SKM-1 treated with dmso at 0.1 percent for 144 hours (cell line): ENCODE results near the gene DLG2.
A peak's percentile ranks its signal among the peaks of the same experiment; 100 is the strongest.

Experiments
- DNase-seq: peaks from one replicate; lab custom pipeline; 2025; ENCODE audit not compliant: unreplicated experiment; lab: John Stamatoyannopoulos, UW

Gene DLG2

DNA sequence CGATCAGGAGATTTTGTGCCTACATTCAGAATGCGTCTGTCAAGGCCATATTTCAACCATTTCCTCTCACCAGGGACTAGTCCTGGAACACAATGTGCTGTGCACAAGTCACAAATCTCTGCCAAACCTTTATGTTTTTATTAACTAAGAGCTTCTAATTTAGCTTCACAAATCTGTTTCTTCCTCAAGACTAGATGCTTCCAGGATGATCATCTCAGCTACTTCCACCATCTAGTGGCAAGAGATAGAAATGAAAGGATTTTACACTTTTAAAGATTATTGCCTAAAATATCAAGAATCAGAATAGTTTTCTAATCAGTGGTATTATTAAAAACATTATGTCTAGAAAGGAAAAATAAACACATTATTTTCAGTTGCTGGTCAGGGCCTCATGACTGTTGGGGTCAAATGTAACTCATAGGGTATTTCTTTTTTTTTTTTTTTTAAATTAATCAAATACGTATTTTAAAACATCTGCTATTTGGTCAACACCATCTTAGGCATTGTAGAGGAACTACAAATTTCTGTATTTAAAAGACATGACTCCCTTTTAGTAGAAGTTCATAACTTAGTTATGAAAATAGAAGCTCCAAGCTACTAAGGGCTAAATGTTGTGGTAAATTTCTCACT lies 1102.6 kb downstream of the DLG2 start:
- no peak for DNase-seq

DNA sequence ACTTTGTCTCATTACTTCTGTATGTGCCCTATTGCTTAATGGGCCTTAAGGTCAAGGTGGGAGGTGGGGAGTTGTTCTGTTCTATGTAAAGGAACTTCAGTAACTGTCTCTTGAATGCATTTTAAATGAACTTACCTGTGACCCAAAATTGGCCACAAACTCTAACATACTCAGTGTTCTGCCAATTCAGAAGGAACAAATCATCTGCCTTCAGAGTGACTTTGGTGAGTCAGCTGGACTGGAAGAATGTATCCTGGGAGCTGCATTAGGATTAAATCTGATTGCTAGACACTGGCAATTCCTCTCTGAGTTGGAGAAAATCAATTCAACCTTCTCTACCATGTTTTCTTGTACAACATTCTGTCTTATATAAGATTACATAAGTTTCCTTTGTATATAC lies 1104.8 kb downstream of the DLG2 start:
- DNase-seq: no peak

DNA sequence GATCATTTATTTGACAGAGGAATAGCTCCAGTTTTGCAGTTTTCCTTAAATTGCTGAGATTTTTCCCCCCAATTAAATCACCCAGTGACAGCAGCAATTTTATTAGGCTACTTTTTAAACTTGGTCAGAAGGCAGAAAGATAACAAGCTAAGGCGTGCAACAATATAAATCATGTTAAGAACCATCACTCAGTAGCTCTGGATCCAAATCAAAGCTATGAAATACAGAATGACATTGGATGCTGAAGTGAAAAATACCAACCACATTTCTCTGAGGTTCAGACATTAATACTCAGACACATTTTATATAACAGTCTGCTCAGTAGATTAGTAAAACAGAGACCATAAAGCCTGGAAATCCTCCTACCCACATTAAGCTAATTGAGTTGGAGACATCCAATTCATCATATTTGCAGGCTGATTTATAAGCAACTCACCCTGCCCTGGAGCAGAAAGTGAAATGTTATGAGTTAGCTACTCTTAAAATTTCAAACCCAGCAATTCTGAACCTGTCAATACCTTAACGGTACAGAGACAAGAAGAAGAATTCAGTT lies 1108.4 kb downstream of the DLG2 start:
- no peak for DNase-seq

DNA sequence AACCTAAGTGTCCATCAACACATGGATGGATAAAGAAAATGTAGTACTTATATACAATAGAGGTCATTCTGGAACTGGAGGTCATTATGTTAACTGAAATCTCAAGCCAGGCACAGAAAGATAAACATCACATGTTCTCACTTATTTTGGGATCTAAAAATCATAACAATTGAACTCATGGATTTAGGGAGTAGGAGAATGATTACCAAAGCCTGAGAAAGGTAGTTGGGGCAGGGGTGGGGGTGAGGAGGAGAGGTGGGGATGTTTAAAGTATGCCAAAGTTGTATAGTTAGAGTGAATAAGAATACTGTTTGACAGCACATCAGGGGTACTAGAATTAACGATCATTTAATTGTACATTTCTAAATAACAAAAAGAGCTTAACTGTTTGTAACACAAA lies 1112.7 kb downstream of the DLG2 start:
- DNase-seq: no peak

DNA sequence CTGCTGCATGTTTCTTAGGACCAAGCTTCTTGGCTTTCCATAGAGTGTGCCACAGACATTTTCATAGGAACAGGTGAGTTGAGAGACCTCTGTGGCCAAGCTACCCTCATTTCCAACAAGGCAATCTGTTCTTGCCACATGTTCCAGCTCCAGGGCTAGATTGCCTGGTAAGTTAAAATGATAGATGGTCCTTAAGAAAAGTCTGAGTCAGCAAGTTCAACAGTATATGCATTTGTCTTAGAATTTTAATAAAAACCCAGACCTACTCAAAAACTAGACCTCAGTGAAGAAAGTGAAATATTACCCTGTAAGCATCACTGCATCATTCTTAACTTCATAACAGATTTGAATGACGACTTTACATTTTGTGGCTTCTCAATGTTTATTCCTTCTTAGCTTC lies 1123.6 kb downstream of the DLG2 start:
- DNase-seq: no peak

DNA sequence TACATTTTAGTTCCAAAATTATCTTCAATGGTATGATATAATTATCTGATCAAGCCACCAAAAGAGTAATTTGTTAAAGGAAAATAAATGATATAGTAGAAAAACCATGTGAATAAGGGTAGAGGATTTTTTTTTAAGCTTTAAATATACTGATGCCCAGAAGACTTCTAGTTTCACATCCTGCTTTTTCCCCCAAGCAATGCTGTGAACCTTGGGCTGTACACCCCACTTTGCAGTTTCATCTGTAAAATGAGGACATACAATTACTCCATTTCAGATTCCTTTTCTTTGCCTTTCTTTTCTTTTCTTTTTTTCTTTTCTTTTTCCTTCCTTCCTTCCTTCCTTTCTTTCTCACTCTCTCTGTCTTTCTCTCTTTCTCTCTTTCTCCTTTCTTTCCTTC lies 1125.4 kb downstream of the DLG2 start:
- peak; percentile 31 for DNase-seq

DNA sequence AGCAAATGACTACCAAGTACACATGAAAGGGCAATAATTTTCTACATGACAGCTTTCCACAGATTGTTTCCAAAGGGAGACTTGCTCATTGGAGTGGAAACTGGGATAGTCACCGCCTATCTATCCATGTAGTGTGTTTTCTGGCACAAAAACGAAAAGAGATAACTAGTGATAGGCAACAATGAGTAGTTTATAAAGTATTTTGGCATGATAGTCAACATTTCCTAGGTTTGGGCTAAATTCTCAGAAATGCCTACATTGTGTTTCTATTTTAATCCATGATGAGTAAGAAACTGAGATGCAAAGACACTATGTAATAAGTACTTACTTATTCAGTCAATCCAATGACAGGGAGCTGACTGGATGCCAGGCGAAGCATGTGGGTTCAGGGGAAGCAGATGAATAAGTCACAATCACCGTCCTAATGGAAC lies 1129.1 kb downstream of the DLG2 start:
- no peak for DNase-seq

DNA sequence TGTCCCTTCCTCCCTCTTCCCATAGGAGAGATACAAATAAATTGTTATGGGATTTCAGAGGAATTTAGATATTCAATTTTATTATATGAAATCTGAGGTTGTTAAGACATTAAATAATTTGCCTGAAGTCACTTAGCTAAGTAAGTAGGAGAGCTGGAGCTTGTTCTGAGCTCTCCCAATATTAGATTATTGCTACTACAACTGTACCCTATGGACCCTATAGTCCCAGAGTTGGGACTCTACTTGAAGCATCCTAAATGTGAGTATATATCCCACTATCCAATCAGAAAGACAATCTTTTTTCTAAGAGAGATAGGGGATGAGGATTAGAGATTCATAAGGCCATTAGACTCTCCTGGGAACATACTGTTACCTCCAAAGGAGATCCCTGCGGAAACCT lies 1130.0 kb downstream of the DLG2 start:
- DNase-seq: no peak

DNA sequence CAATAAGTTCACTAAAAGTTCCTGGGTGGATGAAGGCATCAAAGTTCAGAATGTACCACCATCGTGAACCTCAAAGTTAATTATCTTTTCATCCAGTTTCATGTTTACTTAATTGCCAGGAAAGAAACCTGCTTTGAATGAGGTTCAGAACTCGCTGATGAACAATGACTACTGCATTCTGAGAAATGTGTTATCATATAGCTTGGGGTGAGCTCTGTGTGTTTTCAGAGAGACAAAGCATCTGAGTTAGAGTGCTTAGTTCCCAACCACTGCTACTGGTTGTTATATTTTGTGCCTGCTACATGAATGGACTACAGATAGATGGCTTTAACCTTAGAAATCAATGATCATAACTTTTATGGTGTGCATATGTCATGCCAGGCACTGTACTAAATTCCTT lies 1131.0 kb downstream of the DLG2 start:
- no peak for DNase-seq

DNA sequence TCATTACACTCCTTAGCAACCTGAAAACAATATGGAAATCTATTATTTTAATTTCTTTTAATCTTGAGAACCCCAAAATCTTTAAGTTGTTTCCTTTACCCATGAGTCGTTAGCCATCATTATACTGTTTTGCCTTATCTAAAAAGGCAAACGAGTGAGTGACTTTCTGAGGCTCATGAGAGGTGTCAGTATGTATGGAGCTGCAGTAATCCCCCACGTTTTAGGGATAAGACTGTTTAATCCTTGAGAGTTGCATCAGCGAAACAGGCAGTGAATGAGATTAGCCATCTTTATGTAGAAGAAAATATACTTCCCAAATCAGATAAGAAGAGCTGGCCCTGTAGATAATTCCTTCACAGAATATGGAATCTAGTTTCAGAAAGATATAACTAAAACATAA lies 1147.0 kb downstream of the DLG2 start:
- DNase-seq: no peak

DNA sequence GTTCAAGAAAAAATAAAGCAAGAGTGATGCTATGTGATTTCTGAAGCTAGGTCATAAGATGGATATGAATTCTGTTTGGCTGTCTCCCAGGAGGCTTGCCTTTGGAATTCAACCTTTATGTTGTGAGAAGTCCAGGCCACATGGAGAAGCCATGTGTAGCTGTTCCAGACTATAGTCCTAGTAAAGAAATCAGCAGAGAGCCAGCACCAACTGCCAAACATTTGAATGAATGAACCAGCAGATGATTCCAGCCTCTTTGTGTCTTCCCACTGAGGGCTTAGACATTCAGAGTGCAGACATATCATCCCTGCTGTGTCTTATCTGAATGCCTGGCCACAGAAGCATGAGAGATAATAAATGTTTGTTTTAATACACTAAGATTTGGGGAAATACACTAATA lies 1150.6 kb downstream of the DLG2 start:
- DNase-seq: no peak

DNA sequence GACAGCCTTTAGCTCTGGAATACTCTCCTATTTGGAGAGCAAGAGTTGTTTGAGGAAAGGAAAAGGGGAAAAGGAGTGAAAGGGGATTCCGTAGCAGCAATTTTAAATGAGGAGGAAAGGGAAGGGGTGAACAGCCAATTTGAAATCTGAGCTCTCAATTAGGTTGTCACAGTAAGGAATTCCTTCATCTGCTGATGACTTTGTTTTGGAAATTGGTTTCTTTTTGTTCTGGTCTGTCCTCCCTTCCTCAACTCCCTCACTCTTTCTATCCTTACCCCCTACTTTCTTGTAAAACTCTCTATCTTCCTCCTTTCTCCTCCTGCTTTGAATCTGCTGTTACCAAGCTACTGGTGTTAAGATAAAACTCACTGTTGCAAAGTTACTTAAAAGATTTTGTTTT lies 1155.6 kb downstream of the DLG2 start:
- no peak for DNase-seq

DNA sequence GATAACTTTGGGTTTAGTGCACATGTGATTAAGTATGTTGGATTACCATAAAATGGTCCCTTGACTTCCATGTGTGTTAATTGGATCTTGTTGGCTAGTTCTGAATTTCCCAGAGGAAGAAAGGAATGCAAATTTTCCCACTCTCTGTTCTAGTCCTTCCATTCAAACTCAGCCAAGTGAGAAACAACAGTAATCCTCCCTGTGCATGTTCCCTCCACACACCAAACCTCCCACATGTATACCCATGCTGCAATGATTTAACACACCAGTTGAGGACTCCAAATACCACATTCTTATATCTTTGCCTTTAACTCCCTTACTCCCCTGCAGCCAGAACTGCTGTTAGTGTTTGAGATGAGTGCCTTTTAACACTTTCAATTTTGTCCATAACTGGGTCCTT lies 1158.9 kb downstream of the DLG2 start:
- no peak for DNase-seq

DNA sequence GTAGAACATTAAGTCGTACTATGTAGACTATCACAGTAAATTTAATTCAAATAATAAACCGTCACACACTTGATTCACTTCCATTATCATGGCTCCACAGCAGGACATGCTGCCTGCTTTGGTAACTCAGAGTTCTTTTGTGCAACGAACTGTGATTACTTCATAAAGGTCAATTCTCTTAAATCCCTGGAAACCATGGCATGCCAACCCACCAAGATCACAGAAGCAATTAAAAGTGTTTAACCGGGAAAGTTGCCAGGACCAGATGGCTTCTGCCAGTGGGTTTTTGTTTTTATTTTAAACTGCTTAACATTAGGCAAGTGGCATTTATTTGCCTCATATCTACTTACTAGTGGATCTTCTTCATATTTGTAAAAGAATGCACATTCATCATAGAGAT lies 1162.1 kb downstream of the DLG2 start:
- no peak for DNase-seq

DNA sequence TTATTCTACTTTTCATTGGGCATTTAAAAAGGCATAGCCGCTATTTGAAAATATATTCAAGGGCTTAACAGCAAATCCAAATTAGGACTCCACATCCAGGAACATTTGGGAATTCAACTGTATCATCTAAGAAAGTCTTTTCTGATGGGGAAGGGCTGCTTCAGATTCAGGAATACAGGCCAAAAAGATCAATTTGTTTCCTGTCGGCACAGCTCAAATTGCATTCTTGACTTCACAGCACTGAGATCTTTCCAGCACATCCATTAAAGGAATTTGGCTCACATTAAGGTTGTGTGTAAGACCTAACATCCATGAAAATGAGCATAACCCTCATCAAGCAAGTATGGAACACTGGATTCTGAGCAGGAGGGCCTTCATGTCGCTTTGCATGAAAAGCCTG lies 1171.5 kb downstream of the DLG2 start:
- DNase-seq: no peak

DNA sequence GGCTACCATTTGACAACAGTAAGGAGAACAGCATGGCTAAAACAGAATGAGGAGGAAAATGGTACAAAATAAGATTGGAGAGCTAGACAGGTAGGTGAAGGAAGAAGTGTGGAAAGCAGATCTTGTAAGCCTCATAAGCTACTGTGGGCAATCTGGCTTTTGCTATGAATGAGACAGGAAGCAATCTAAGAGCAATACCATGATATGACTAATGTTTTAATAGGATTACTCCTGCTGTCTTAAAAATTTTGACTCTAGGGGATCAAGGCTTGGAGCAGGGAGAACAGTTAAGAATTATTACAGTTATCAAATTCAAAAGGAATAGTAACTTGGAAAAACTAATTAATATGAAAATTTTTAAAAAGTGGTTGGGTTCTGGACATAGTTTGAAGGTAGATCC lies 1174.9 kb downstream of the DLG2 start:
- no peak for DNase-seq

DNA sequence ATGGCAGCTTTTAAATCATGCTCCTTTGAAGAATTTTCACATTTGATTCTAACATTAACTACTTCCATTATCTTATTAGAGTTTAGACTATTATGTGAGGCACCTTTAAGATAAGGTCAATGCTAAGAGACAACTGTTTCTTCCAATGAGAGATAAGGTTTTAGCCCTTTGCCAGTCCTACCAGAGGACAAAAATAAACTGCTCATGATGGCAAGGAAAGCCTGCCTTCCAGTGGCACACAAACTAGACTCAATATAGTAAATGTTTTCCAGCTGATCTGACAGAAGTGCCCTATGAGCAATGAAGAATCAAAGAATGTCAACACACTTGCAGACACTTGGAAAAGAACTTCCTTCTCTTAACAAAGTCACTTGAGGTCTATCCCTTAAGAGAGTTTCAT lies 1188.6 kb downstream of the DLG2 start:
- no peak for DNase-seq

DNA sequence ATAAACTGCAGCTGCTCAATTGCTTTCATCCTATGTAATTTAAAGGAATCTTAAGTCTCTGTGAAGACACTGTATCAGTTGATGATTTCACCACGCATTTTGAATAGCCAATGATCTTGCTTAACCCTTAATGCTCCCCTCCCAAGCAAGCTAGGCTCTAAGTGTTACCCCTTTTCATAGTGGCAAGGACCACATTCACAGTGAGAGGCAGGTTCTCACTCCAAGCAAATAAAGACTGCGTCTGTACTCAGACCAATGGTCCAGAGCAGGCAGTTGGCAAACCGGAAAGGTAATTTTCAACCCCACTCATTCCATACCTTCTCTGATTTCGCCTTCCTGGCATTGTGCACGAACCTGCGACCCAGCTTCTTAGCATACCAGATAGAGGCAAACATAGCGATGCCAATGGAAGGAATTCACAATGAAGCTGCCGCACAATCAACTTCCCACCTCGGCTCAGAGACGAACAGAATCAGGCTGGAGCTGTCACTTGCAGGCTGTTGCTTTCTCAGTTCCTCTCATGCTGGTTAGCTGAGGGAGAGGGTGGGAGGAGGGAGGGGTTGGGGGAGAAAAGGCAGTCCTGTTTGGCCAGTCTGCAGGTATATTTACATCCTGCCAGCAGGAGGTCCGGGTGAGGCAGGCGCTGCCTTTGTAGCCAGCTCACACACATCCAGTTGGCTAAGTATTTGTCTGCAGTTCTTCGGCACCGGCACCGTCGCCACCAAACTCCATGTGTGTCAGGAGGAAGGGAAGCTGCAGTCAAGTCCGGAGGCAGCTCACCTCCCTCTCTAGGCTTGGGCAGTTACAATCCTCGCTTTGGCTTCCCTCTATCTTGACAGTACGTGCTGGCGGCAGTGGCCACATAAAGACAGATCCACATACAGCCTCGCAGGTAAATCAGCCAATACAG lies 1189.8 kb downstream of the DLG2 start:
- no peak for DNase-seq

DNA sequence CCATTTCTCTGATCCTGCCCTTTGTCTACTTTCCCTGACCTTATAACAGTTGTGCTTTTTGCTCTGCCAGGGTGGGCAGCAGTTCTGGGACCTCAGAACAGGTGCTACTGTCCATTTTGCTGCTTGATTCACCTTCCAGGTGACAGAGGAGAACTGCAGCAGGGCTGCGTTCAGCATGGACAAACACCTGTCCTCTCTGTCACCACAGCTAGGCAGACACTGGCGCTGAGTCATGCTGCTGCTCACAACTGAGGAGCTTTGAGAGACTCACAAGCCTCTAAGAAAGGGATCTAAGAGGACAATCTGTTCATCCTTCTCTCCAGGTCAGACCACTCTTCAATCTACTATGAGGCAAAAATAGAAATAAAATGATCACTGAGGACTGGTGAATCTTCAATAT lies 1196.5 kb downstream of the DLG2 start:
- DNase-seq: no peak

DNA sequence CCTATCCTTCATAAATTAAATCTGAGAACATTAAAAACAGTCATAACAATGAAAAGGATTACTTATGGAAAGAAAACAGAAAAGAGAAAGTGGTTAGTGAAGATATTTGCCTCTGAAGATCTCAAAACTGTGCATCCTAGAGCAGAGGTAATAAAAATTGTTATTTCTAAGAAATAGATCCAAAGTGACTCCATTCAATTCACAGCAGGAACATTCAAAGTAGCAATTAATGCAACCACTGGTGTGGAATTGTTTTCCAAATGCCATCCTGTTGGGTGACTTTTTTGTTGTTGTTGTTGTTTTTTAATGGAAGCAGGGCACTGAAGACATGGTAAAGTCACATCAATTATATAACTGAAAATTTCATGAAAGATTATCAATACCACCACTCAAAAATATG lies 1201.5 kb downstream of the DLG2 start:
- DNase-seq: no peak

DNA sequence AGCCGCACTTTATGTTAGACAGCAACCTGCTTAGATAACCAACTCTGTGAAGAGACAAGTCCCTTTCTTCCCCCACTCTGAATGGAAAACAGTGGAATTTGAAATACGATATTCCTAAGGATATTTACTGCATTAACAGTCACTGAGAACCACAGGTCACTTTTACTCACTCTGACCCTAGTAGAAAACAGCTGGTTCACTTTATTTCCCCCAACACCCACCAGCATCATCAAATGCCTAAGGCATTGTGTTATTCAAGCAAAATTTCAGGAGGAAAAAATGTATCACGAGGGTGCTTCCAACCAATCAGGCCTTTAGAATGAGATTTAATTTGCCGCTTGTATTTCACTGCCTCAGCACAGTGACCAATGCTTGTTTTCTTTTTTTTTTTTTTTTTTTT lies 1206.9 kb downstream of the DLG2 start:
- no peak for DNase-seq

DNA sequence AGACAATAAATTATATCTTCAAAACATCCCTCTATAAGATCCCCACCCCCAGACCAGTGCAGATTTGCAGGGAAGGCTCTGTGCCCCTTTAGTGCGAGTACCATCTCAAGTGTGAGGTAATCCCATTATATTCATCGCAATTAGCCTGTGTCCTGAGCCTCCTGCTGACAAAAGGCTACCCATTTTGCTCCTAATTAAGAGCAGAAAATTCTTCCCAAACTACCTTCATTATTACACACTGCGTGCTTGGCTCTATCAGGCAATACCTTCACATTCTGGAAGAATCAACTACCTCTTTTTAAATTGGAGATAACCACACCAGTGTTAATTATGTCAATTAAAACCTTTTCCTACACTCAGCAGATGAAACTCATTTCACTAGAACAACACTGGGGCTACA lies 1207.5 kb downstream of the DLG2 start:
- DNase-seq: no peak
